GM12878 (cell line): ENCODE measurements around the gene DELE1. TPM values are rescaled to one million over a fixed set of nuclear protein-coding genes. Genes with fewer than 3 reads are reported as not detected.

Experiments used
- ATAC-seq: fragments of 200-7000 bp; cut with Tn5 transposase; 3 replicates; pipeline ENCODE4 v1.9.1; 2020; ENCODE audit warnings: mild to moderate bottlenecking, moderate library complexity
- BruUV-seq: library from RNA; stranded (reverse); fragments of 400-500 nt; replicated peaks from 2 replicates; lab custom pipeline; 2021; lab: Mats Ljungman, UMichigan
- CTCF ChIA-PET: fragments of 300-600 bp; sonication (Branson Sonifier 250); formaldehyde crosslinking; extraction: SDS; loops from one replicate; lab custom pipeline; 2021; ENCODE audit warnings: inconsistent platforms; lab: Yijun Ruan, JAX
- POLR2A ChIA-PET: fragments of 350-600 bp; formaldehyde crosslinking; extraction: SDS; loops from one replicate; lab custom pipeline; 2021; ENCODE audit warnings: inconsistent platforms; lab: Charles Lee
- RAD21 ChIA-PET: fragments of 300-600 bp; sonication (Branson Sonifier 250); formaldehyde crosslinking; loops from one replicate; lab custom pipeline; 2023; ENCODE audit warnings: antibody characterized with exemption; ENCODE audit not compliant: unreplicated experiment; lab: Charles Lee
- SMC1A ChIA-PET: fragments of 300-600 bp; sonication (Branson Sonifier 250); formaldehyde crosslinking; loops from one replicate; lab custom pipeline; 2023; ENCODE audit not compliant: unreplicated experiment, uncharacterized antibody; lab: Charles Lee
- DNase-seq: peaks from one replicate; pipeline ENCODE4 v3.0.0-alpha.2; 2011; ENCODE audit warnings: low read depth, low spot score
- FAIRE-seq: peaks from 3 replicates; lab custom pipeline; 2011; peaks lifted over from hg19 to GRCh38; lab: Jason Lieb, UNC
- H2AFZ ChIP-seq: 2 replicates; pipeline ENCODE4 v1.6.0; 2011; ENCODE audit warnings: low read depth, low read length, control low read depth; ENCODE audit not compliant: control insufficient read depth
- H3K27ac ChIP-seq: 2 replicates; pipeline ENCODE4 v1.5.1; 2011; ENCODE audit warnings: control low read depth; ENCODE audit not compliant: control insufficient read depth, insufficient read depth
- H3K27me3 ChIP-seq, 2 experiments: replicated peaks in 1 of 2; 2 replicates each; pipeline versions ENCODE4 v1.6.0 to v1.6.1; 2011; ENCODE audit warnings: low read length in 1 of 2; ENCODE audit not compliant: control insufficient read depth in 2 of 2, insufficient read depth in 2 of 2
- H3K36me3 ChIP-seq, 2 experiments: 2 replicates each; pipeline ENCODE4 v1.5.1; 2011; ENCODE audit warnings: low read length in 1 of 2; ENCODE audit not compliant: control insufficient read depth in 2 of 2, insufficient read depth in 2 of 2
- H3K4me1 ChIP-seq: 2 replicates; pipeline ENCODE4 v1.6.1; 2011; ENCODE audit warnings: mild to moderate bottlenecking, low read length, moderate library complexity, mixed read lengths; ENCODE audit not compliant: control insufficient read depth, insufficient read depth
- H3K4me2 ChIP-seq: 2 replicates; pipeline ENCODE4 v1.6.0; 2011; ENCODE audit warnings: control low read depth; ENCODE audit not compliant: control insufficient read depth, insufficient read depth
- H3K4me3 ChIP-seq: fragments of 200-600 bp; sonication (generic); 2 replicates; pipeline ENCODE4 v1.5.1; 2016
- H3K79me2 ChIP-seq: 2 replicates; pipeline ENCODE4 v1.6.0; 2011; ENCODE audit warnings: low read length; ENCODE audit not compliant: control insufficient read depth, insufficient read depth
- H3K9ac ChIP-seq: 2 replicates; pipeline ENCODE4 v1.8.0; 2011; ENCODE audit warnings: low read length, control low read depth, mixed read lengths; ENCODE audit not compliant: control insufficient read depth, insufficient read depth
- H3K9me3 ChIP-seq: replicated peaks from 3 replicates; pipeline ENCODE4 v1.5.1; 2011; ENCODE audit warnings: mild to moderate bottlenecking, low read length; ENCODE audit not compliant: control insufficient read depth, insufficient read depth
- H4K20me1 ChIP-seq: 2 replicates; pipeline ENCODE4 v1.6.0; 2011; ENCODE audit not compliant: control insufficient read depth, insufficient read depth
- BCLAF1 ChIP-seq: fragments of 450-650 bp; IDR thresholded peaks from 2 replicates; pipeline ENCODE4 v1.6.1; 2017; ENCODE audit warnings: antibody characterized with exemption, mild to moderate bottlenecking, moderate library complexity
- BMI1 ChIP-seq: fragments of 450-650 bp; IDR thresholded peaks from 2 replicates; pipeline ENCODE4 v1.6.1; 2016; ENCODE audit warnings: mild to moderate bottlenecking, moderate library complexity, borderline replicate concordance
- EP300 ChIP-seq, 2 experiments: fragments of 150-350 bp in 1 of 2; IDR thresholded peaks; 2 replicates each; pipeline ENCODE4 v1.6.1; 2011 to 2012; ENCODE audit warnings: low read depth in 2 of 2, low read length in 2 of 2, borderline replicate concordance in 1 of 2, improper control_type of control experiment in 1 of 2, inconsistent platforms in 1 of 2; ENCODE audit not compliant: control insufficient read depth in 1 of 2
- FOXM1 ChIP-seq: IDR thresholded peaks from 2 replicates; pipeline ENCODE4 v1.6.1; 2012; ENCODE audit warnings: low read depth, mild to moderate bottlenecking, inconsistent platforms, low read length, moderate library complexity
- NFYA ChIP-seq: IDR thresholded peaks from 2 replicates; pipeline ENCODE4 v1.6.1; 2011; ENCODE audit warnings: low read depth, mild to moderate bottlenecking, low read length, improper control_type of control experiment, borderline replicate concordance
- RFX5 ChIP-seq: IDR thresholded peaks from 2 replicates; pipeline ENCODE4 v1.6.1; 2011; ENCODE audit warnings: low read depth, low read length, improper control_type of control experiment
- WGBS: methylation state at CpG from one replicate; pipeline ENCODE4 v1.1.6; 2016; ENCODE audit warnings: low lambda C conversion rate; ENCODE audit not compliant: insufficient replicate concordance, insufficient coverage; ENCODE audit errors: missing lambda C conversion rate; 5-methylcytosine and 5-hydroxymethylcytosine counted together
- in situ Hi-C: fragments of 300-500 bp; cut with MboI; formaldehyde crosslinking; loops from 9 replicates; pipeline ENCODE4 v1.14.3; 2018; ENCODE audit warnings: mixed read lengths
- intact Hi-C: fragments of 100-400 bp; cut with micrococcal nuclease; formaldehyde crosslinking; loops from one replicate; pipeline ENCODE4 v1.14.2; 2022; ENCODE audit not compliant: unreplicated experiment
- polyA plus RNA-seq, 11 experiments: library from polyadenylated mRNA; depleted of rRNA in 4 of 11; unstranded in 6 of 11; stranded (reverse) in 5 of 11; fragments of >200 nt; fragmentation: Nextera tagmentation in 4 of 11; fragmentation: Illumina TruSeq in 1 of 11; extraction: Ambion mirVana in 4 of 11; extraction: Trizol in 1 of 11; gene quantifications; 1 replicate in 1 of 11; 2 replicates in 10 of 11; pipeline versions ENCODE4 v1.2.1 to v1.2.3, GENCODE V29; 2011 to 2016; ENCODE audit warnings: inconsistent platforms in 2 of 11, missing spikeins in 2 of 11, low read depth in 1 of 11
- total RNA-seq, 4 experiments: library from RNA; depleted of rRNA in 3 of 4; stranded (reverse); fragments of >200 nt in 3 of 4; fragmentation: Illumina TruSeq in 1 of 4; extraction: Trizol in 1 of 4; gene quantifications; 2 replicates each; pipeline versions ENCODE4 v1.2.1 to v1.2.3, GENCODE V29; 2013 to 2021
- TF ChIP-seq, protein P1 (sequence below): IDR thresholded peaks from 2 replicates; pipeline ENCODE4 v1.6.1; 2011; ENCODE audit warnings: mild to moderate bottlenecking, low read depth, low read length, moderate library complexity; ENCODE audit not compliant: insufficient replicate concordance
- TF ChIP-seq, protein P2 (sequence below): fragments of 450-650 bp; IDR thresholded peaks from 2 replicates; pipeline ENCODE4 v1.6.1; 2016; ENCODE audit warnings: mild to moderate bottlenecking
- TF ChIP-seq, protein P3 (sequence below): IDR thresholded peaks from 2 replicates; pipeline ENCODE4 v1.6.1; 2011; ENCODE audit warnings: low read depth, mild to moderate bottlenecking, low read length, moderate library complexity, borderline replicate concordance; ENCODE audit errors: extremely low read depth

The DELE1 gene
- total and polyA plus RNA-seq, 10 of the 15 experiments (the other 5 are each of a cell fraction or from before 2014, with no cell fraction given): 18.9 to 71.4 (median 47.6) TPM

- FAIRE-seq (peak; percentile 49), ATAC-seq (peak; percentile 41), DNase-seq (peak; percentile 40)
- ChIA-PET SMC1A (interaction anchor here (0.6 to 4.2 kb wide), 13 partner anchors 9 to 278 kb away, joined by 3 to 39 read pairs (median 5); partner anchors contain the start of gene RNF14), POLR2A (interaction anchor here (0.9 kb wide), 1 partner anchor 89 kb away, joined by 4 read pairs; no protein-coding TSS in a partner anchor), CTCF (interaction anchor here (0.7 to 7.3 kb wide), 25 partner anchors 10 to 262 kb away, joined by 3 to 97 read pairs (median 4); partner anchors contain the start of gene RNF14), RAD21 (interaction anchor here (0.8 to 5.0 kb wide), 11 partner anchors 9 to 187 kb away, joined by 3 to 67 read pairs (median 6); no protein-coding TSS in a partner anchor)
- peaks cover 17 to 25% of the 10 kb centered on the region in 2 experiments for H3K27me3 ChIP-seq
- H3K9ac ChIP-seq: no peak overlapping the region
- H4K20me1 ChIP-seq: 0 out of 2 replicates have a peak, but pooled peaks cover 3% of the 10 kb centered on the region
- no TSS peak for BruUV-seq
- no peaks in the 10 kb centered on the region for H3K9me3 ChIP-seq
- in situ Hi-C loops: loop anchor here (5.0 kb wide), 1 partner anchor 189 kb away; no protein-coding TSS in a partner anchor
- peak overlapping the region; percentile 59 for H3K4me2 ChIP-seq
- WGBS: 18% methylated on average over 8 of the region's 8 CpGs
- intact Hi-C loops: loop anchor here (2.0 kb wide), 1 partner anchor 80 kb away; no protein-coding TSS in a partner anchor
- H3K27ac ChIP-seq: no peak overlapping the region
- no peaks in the 10 kb centered on the region for H3K36me3 ChIP-seq
- peaks cover 37% of the 10 kb centered on the region for H3K4me1 ChIP-seq
- H2AFZ ChIP-seq: no peak overlapping the region; the same call in 1 of the 2 replicates
- no peak overlapping the region for H3K4me3 ChIP-seq
- H3K79me2 ChIP-seq: no peaks in the 10 kb centered on the region
- TF ChIP-seq, protein P1, sequence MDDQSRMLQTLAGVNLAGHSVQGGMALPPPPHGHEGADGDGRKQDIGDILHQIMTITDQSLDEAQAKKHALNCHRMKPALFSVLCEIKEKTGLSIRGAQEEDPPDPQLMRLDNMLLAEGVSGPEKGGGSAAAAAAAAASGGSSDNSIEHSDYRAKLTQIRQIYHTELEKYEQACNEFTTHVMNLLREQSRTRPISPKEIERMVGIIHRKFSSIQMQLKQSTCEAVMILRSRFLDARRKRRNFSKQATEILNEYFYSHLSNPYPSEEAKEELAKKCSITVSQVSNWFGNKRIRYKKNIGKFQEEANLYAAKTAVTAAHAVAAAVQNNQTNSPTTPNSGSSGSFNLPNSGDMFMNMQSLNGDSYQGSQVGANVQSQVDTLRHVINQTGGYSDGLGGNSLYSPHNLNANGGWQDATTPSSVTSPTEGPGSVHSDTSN: no peak
- TF ChIP-seq NFYA (no peak), RFX5 (no peak), EP300 (IDR thresholded peaks at IDR 0.05; ENCODE audit: borderline replicate concordance in 1 of 2, control insufficient read depth in 1 of 2, low read depth in 2 of 2, low read length in 2 of 2) (peak in 1 of 2 experiments; percentile 20; a peak in 1 of 4 replicates), FOXM1 (no peak), BCLAF1 (no peak), BMI1 (peak; percentile 87)
- TF ChIP-seq, protein P2, sequence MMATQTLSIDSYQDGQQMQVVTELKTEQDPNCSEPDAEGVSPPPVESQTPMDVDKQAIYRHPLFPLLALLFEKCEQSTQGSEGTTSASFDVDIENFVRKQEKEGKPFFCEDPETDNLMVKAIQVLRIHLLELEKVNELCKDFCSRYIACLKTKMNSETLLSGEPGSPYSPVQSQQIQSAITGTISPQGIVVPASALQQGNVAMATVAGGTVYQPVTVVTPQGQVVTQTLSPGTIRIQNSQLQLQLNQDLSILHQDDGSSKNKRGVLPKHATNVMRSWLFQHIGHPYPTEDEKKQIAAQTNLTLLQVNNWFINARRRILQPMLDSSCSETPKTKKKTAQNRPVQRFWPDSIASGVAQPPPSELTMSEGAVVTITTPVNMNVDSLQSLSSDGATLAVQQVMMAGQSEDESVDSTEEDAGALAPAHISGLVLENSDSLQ: peak; percentile 90
- TF ChIP-seq, protein P3, sequence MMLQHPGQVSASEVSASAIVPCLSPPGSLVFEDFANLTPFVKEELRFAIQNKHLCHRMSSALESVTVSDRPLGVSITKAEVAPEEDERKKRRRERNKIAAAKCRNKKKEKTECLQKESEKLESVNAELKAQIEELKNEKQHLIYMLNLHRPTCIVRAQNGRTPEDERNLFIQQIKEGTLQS: no peak
These were observed 42.5 kb upstream of the DELE1 start for GRCh38 chr5:141880961-141881801.
